HG02938 (cell line): ENCODE data around the gene BAIAP2.

Experiments used
- ATAC-seq: cut with Tn5 transposase; IDR thresholded peaks from one replicate; pipeline ENCODE4 v1.9.1; 2021; ENCODE audit warnings: mild to moderate bottlenecking, moderate library complexity; ENCODE audit not compliant: unreplicated experiment

BAIAP2 gene

GRCh38 chr17:81050645-81051625 is 16.0 kb downstream of the BAIAP2 start:
- ATAC-seq: no peak

GRCh38 chr17:81052199-81052997 is 17.4 kb downstream of the BAIAP2 start:
- ATAC-seq: no peak

- no peak for ATAC-seq
These were observed 18.4 kb downstream of the BAIAP2 start for GRCh38 chr17:81053041-81053970.

DNA sequence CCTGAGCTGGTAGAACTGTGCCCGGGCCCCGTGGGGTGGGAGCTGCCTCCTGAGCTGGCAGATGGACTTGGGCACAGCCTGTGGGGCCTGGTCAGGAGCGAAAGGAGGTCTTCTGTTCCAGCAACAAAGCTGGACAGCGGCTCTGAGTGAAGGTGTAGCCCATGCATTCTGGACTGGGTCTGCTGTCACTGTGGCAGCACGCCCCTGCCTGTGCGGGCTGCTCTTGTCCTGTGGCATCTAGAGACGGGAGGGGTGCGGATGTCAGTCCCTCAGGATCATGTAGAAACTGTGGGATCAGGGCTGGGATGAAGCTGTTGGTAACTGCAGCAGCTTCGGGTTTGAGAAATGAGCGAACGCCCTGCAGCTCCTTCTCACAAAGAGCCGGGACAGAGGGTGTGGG is 19.4 kb downstream of the BAIAP2 start:
- ATAC-seq: no peak

GRCh38 chr17:81054881-81055370 is 20.0 kb downstream of the BAIAP2 start:
- no peak for ATAC-seq

DNA sequence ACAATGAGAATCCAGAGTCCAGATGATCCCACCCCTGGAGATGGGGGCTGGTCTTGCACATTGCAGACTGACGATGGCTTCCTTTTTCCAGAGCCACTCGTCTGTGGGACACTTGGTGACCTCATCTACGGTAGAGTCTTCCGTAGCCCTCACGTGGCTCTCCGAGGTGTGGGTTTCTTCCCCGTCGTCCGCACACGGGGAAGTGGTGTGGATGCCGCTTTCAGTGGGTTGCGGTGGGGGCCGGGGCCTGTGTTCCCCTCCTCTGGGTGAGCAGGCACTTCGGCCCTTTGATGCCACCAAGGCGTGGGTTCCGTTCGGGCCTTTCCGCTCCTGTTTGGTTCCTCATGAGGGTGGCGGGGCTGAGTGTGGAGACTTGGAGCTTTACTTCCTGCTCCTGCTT is 21.4 kb downstream of the BAIAP2 start:
- no peak for ATAC-seq

DNA sequence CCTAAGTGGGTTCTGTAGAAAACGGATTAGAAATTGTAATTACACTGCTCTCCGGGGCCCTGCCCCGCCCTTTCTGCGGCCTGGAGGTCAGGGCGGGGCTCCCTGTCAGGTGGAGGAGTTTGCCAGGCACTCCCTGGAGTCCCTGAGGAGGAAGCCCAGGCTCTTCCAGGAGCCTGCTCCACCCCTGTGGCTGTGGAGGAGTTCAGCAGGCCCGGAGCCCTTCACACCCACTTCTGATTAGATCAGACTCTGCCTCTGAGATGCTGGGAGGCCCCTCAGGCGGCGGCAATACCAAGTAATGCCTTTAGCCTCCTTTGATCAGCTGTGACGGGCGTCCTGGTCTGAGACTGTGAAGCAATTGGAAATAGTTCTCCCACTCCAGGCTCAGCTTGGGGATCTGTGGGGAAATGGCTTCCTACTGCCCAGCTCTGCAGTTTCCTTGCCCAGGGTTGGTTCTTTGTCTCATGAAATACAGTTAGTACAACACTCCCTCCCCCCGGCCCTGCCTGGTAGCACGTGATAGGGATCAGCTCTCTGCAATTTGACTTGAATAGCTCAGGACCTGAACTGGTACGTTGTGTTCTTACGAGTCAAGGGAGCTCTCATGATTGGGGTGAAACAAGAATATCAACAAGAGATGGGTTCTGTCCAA is 22.3 kb downstream of the BAIAP2 start:
- ATAC-seq: no peak

- ATAC-seq: no peak
These were observed 22.8 kb downstream of the BAIAP2 start for GRCh38 chr17:81057777-81058176.

DNA sequence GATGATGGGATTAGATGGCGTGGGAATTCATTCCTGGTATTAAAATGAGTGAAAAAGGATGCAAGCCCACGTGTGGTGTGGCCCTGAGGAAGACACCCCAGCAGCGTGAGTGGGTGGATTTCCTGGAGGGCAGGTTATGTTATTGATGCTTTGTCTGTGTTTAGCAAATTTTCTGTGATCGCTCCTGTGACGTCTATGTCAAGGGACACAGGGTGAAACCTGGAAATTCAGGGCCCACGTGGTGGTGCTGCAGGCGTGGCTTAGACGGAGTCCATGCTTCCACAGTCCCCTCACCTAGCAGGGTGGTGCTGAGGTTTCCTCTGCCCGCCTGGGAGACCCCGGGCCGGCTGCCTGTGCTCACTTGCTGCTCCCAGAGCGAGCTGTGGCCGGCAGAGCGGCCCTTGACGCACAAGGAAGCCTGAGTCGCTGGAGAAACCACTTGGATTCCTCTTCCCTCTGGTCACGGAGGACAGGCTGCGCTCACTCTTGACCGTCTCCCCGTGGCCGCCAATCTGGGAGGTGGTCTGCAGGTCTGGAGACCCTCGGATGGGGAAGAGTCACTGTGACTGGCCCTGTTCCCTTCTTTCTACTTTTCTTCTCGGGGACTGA is 23.4 kb downstream of the BAIAP2 start:
- no peak for ATAC-seq

- no peak for ATAC-seq
These were observed 24.1 kb downstream of the BAIAP2 start for GRCh38 chr17:81059026-81059425.

DNA sequence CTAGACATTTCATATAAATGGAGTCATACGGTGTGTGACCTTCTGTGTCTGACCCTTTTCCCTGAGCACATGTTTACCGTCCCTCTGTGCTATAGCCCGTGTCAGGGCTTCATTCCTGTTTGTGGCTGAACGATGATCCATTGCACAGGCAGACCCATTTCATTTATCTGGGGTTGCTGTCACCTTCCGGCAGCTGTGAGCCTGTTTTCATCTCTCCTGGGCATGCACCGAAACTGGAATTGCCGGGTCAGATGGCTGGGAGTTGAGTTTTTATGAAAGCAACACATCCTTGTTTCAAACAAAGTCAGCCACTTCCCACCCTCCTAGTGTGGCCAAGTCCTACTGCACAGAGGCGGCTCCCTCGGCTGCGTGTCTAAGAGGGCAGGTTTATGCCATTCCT is 25.5 kb downstream of the BAIAP2 start:
- no peak for ATAC-seq

DNA sequence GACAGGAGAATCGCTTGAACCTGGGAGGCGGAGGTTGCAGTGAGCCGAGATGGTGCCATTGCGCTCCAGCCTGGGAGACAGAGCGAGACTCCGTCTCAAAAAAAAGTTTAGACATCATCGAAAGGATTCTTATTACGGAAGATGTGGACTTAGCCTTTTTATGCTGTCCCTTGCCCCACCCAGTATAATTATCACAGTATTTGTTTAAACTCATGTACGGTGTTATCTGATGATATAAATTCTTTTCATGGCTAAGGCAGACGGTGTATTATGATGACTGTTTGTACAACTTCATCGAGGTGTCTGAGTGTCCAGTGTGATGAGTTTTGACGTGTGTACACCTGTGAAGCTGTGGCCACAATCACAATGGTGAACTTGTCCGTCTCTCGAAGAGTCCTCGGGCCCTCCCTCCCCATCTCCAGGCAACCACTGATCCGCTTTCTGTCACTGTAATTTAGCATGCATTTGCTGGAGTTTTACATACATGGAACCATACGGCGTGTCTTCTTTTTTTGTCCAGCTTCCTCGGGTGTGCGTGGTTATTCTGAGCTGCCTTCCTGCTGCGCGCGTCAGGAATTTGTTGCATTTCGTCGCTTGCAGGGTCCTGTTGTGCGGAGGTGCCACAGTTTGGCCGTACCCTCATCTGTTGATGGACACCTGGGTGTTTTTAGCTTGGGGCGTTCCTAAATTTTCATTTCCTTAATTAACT is 26.2 kb downstream of the BAIAP2 start:
- no peak for ATAC-seq

GRCh38 chr17:81062014-81062780 is 27.2 kb downstream of the BAIAP2 start:
- ATAC-seq: no peak

GRCh38 chr17:81063106-81064093 is 28.4 kb downstream of the BAIAP2 start:
- no peak for ATAC-seq

GRCh38 chr17:81064678-81065475 is 29.9 kb downstream of the BAIAP2 start:
- ATAC-seq: no peak

- ATAC-seq: no peak
These were observed 30.5 kb downstream of the BAIAP2 start for GRCh38 chr17:81065500-81065899.
